Activated CD4-positive, alpha-beta T cell treated with anti-CD3 and anti-CD28 coated beads for 4 hours (primary cell): Measurements from ENCODE around the gene PHC2.

ENCODE experiments used
- DNase-seq, 2 donors: peaks; one replicate each; pipeline ENCODE4 v3.0.0-alpha.2; 2020

The PHC2 gene

DNA sequence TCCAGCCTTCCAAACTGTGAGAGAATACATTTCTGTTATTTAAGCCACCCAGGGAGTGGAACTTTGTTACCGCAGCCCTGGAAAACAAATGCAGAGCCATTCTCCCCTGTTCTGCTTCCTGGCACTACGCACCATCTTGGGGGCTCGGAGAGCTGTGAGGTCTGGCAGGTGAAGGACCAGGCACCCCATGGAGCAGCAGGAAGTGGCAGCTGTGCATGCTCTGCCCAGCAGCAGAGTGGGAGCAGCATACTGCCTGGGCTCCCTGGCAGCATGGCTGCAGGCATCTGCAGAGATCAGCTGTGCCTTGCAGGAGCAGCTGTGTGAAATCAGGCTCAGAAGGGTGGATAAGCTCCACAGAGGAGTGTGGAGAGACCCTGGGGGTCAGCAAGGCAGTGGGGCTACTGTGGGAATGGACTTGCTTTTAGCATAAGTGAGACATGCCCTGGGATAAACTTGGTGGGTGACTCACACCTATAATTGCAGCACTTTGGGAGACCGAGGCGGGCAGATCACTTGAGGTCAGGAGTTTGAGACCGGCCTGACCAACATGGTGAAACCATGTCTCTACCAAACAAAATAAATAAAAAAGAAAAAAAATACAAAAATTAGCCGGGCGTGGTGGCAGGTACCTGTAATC, 23.9 kb upstream of the PHC2 start:
- no peak for DNase-seq

DNA sequence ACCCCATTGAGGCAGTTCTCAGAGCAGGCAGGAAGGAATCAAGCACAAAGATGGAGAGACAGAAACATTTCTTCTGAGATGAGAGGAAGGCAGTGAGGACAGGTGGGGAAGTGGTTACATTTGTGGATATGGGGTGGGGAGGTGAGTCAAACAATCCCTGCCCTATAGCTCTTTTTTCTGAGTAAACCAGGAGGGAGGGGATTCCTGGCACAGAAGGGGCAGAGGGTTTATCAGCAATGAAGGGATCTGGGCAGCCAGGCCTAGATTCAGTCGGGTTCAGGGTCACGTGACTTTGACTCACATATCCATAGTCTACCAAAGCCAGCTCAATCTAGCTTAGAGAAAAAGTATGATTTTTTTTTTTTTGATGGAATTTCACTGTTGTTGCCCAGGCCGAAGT, 15.7 kb upstream of the PHC2 start:
- DNase-seq: no peak

DNA sequence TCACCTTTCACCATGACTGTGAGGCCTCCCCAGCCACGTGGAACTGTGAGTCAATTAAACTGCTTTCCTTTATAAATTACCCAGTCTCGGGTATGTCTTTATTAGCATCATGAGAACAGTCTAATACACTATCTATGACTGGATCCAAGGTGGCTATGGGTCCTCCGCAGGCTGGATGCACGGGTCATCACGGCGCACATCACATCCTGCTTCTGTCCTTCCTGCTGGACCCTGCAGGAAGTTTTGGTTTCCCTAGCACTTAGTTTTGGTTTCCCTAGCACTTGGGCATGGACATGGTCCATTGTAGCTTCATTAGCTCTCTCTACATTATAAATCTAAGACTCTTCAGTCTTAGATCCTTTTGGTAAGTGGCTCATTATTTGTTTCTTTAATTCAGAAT, 14.2 kb upstream of the PHC2 start:
- no peak for DNase-seq

- DNase-seq: no peak
These were observed 12.8 kb upstream of the PHC2 start for GRCh38 chr1:33443705-33444180.

GRCh38 chr1:33443080-33443704, 12.3 kb upstream of the PHC2 start:
- no peak for DNase-seq

GRCh38 chr1:33442141-33442540, 11.2 kb upstream of the PHC2 start:
- no peak for DNase-seq

GRCh38 chr1:33441088-33441745, 10.3 kb upstream of the PHC2 start:
- no peak for DNase-seq

- DNase-seq: no peak
These were observed 8.8 kb upstream of the PHC2 start for GRCh38 chr1:33439662-33440061.

- no peak for DNase-seq
These were observed 7.7 kb upstream of the PHC2 start for GRCh38 chr1:33438364-33439160.

DNA sequence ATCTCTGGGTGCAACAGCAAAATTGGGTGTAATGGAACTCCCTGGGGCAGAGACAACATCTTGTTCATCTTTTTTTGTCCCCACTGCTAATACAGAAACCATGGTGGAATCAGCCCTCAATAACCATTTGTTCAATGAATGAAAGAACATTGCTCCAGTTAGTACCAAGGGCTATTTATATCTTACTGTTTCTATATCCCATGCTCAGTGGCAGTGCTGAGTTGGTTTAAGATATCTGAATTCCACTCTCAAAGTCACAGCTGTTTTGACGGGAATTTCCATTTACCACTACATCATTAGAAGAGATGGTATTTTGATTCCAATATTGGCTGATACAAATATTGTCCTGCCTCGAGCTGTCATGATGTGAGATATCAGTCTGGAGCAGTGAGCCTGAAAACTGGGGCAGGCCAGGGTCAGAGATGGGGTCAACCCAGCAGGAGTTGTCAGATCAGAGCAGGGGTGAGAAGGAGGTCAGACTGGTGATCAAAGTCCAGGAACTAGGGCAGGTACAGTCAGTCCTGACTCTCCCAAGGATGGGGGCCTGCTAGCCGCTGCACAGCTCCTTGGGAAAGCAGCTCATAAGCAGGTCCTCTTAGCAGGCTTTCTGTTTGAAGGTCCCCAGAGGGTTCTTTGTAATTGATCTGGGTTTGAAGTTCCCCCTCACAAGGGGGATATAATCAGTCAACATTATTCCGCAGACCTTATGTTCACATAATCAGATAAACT, 5.8 kb upstream of the PHC2 start:
- DNase-seq: no peak

DNA sequence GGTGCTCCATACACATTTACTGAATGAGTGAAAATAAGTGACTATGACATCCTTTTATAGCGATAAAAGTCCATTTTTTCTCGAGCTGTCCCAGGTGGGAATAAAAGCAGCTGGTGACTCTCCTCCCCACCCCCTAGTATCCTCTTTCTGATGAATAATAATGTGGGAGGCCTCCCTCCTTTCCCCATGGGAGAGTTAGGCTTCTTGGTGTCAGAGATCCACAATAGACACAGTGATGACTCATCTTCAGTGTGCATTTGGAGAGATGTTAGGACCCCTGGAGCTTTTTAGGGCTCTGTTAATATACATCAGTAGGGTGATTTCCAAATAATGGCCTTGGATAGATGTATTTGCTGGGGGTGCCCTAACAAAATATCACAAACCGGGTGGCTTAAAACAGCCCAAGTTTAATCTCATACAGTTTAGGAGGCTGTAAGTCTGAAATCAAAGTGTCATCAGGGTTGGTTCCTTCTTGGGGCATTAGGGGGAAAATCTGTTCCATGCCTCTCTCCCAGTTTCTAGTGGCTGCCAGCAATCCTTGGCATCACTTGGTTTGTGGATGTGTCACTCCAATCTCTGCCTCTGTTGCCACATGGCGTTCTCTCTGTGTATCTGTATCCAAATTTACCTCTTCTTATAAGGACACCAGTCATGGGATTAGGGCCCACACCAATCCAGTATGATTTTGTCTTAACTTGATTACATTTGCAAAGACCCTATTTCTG, 4.4 kb upstream of the PHC2 start:
- no peak for DNase-seq

- DNase-seq: no peak
These were observed 3.5 kb upstream of the PHC2 start for GRCh38 chr1:33434363-33434750.

DNA sequence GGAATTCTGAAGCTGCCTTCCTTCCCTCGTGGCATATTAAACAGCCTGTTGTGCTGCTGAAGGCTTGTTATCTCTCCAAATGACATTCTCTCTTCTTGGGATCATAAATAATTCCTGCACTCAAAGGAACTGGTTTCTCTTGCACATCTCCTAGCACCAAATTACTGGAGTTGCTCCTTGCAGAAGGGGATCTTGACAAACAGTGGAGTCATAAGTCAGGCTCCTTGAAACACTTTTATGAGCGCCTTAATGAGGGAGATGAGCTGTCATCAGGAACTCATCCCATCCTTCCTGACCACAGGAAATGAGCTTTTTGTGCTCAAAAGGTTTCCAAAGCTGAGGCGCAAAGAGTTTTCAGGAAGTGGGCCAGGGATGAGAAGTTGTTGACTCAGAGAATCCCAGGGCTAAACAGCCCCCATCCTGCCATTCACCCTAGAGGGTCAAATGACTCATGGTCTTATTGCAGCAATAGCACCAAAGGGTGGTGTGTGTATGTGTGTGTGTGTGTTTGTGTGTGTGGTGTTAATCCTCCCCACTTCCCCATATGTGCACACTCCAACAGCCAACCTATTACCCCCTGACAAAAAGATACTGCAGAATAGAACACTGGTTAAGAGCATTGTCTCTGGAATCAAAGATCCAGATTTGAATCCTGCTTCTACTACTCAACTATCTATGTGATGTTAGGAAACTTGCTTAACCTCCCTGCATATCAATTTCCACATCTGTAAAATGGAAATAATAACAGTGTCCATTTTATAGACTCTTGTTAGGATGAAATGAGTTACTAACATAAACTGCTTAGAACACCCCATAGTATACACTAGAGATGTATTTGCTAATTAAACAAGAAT, 2.8 kb upstream of the PHC2 start:
- no peak for DNase-seq

DNA sequence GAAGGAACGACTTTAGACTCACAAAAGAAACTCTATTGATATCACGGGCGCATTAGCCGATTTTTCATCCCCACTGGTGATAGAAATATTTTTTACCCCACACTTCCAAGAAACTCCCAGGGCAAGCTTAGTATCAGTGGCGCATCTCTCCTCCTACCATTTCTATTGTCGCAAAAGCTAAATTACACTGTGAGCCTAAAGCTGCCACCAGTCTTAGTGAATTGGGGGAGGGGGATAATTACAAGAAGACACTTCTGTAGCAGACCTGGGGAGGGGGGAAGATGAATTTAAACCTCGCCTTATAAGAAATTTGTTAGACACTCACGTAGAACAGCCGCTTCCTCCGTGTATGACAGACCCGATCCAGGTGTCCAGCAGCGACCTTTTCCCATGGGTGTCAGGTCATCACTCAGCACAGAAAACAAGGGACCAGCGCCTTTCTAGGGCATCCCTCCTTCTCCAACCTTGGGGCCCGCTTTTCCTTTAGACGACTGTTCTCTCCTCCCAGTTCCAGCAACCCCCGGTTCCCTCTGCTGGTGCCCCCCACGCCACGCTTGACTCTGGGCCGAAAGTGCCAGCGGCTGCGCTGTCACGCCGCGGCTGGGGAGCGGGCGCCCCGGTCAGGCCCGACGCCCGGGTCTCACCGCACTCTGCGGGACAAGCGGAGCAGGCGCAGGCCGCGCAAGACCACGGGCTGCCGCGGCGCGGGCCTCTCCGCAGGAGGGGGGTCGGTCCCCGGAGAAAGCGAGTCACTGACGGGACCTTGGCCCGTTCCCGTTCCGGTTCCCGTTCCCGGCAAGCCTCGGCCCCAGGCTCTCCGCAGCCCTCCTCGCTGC, 821 bp downstream of the PHC2 start:
- DNase-seq: no peak

DNA sequence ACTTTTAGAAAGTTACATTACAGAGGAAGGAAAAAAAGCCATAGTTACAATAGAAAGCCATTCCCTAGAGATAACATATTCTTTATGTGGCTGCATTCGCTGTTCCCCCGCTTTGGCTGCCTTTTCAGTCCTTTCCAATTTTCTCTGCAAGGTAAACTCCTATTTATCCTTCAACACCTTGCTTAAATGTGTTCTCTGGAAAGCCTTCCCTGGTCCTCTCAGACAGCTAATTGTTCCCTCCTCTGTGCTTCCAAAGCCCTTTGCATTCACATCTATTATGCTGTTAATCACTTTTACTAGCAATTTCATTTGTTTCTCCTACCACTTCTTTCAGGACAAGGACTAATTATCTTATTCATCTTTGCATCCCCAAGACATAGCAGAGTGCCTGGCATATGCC, 1.6 kb downstream of the PHC2 start:
- no peak for DNase-seq

DNA sequence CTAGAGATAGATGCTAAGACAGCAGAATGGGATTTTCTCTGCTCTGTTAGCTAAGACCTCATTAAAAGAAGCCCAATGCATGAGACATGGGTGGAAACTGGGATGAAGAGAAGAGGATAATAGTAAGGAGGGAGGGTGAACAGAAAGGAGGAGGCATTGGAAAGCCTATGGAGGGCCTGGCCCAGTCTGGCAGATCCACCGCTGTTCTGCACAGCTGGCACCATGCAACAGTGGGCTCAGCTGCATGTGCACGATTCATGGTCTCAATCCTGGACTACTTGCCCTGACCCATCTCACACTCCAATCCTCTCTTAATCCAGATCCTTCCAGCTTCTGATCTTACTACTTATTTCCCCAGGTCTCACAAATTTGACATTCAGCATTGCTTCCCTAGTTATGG, 2.2 kb downstream of the PHC2 start:
- DNase-seq: no peak

GRCh38 chr1:33426916-33427315, 4.0 kb downstream of the PHC2 start:
- DNase-seq: no peak

DNA sequence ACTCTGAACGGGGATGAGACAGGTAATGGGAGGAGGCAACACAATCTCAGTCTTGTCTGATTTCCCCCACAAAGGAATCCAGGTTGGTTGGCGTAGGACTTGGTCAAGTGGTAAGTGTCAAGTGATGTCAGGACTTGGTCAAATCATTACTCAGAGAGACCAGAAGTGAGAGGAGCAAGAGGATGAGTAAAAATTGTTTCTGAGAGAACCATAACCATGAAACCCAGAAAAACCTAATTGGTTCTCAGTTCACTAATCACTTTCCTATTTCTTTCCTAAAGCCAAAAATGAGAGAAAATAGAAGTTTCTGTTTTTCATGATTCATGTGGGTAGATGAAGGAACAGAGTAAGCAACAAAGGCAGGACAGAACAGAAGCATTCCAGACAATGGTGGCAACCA, 5.0 kb downstream of the PHC2 start:
- DNase-seq: no peak

- no peak for DNase-seq
These were observed 6.3 kb downstream of the PHC2 start for GRCh38 chr1:33424610-33425009.

- DNase-seq: no peak
These were observed 6.7 kb downstream of the PHC2 start for GRCh38 chr1:33424205-33424604.
